CD14-positive monocyte (primary cell): Measurements from ENCODE around the gene RLF. TPM values are rescaled to one million over a fixed set of nuclear protein-coding genes. Genes with fewer than 3 reads are reported as not detected.

Source experiments
- DNase-seq, 3 donors: peaks; one replicate each; pipeline ENCODE4 v3.0.0-alpha.2; 2011 to 2022
- H2AFZ ChIP-seq: 2 replicates; pipeline ENCODE4 v1.6.0; 2012; ENCODE audit warnings: mild to moderate bottlenecking, low read depth, low read length, inconsistent platforms; ENCODE audit not compliant: insufficient read depth, poor library complexity, severe bottlenecking
- H3K27ac ChIP-seq, 2 donors: 1 replicate in 1 of 2; 2 replicates in 1 of 2; pipeline ENCODE4 v1.5.1; 2012 to 2013; ENCODE audit warnings: low read length in 2 of 2, control low read depth in 1 of 2, inconsistent platforms in 1 of 2, low read depth in 1 of 2, mild to moderate bottlenecking in 1 of 2
- H3K27me3 ChIP-seq, 2 donors: one replicate each; pipeline versions ENCODE4 v1.6.0 to v1.6.1; 2011 to 2013; ENCODE audit warnings: low read length in 2 of 2; ENCODE audit not compliant: control insufficient read depth in 2 of 2, insufficient read depth in 2 of 2
- H3K36me3 ChIP-seq, 2 donors: replicated peaks in 1 of 2; 1 replicate in 1 of 2; 2 replicates in 1 of 2; pipeline versions ENCODE4 v1.5.1 to v1.6.1; 2012 to 2013; ENCODE audit warnings: low read length in 2 of 2, control low read depth in 1 of 2, inconsistent platforms in 1 of 2, mild to moderate bottlenecking in 1 of 2; ENCODE audit not compliant: insufficient read depth in 2 of 2, control insufficient read depth in 1 of 2
- H3K4me1 ChIP-seq, 2 donors: 1 replicate in 1 of 2; 2 replicates in 1 of 2; pipeline versions ENCODE4 v1.5.1 to v1.6.1; 2012 to 2013; ENCODE audit warnings: low read length in 2 of 2, control low read depth in 1 of 2, inconsistent platforms in 1 of 2, mild to moderate bottlenecking in 1 of 2, moderate library complexity in 1 of 2; ENCODE audit not compliant: insufficient read depth in 2 of 2, control insufficient read depth in 1 of 2
- H3K4me2 ChIP-seq: replicated peaks from 2 replicates; pipeline ENCODE3; 2012; ENCODE audit warnings: low read length, moderate library complexity, mild to moderate bottlenecking; ENCODE audit not compliant: poor library complexity, severe bottlenecking; ENCODE audit errors: extremely low read depth
- H3K4me3 ChIP-seq, 3 experiments: fragments of 200-600 bp in 1 of 3; sonication (generic) in 1 of 3; replicated peaks in 1 of 3; 1 replicate in 2 of 3; 2 replicates in 1 of 3; pipeline ENCODE4 v1.5.1; 2011 to 2013; ENCODE audit warnings: low read length in 3 of 3, mild to moderate bottlenecking in 3 of 3, control low read depth in 2 of 3, low read depth in 2 of 3, inconsistent platforms in 1 of 3, moderate library complexity in 1 of 3
- H3K79me2 ChIP-seq: 2 replicates; pipeline ENCODE4 v1.6.0; 2012; ENCODE audit warnings: mild to moderate bottlenecking, control low read depth, inconsistent platforms, low read length, moderate library complexity; ENCODE audit not compliant: insufficient read depth
- H3K9ac ChIP-seq: 2 replicates; pipeline ENCODE4 v1.6.0; 2017; ENCODE audit warnings: low read length, mild to moderate bottlenecking; ENCODE audit not compliant: insufficient read depth, poor library complexity, severe bottlenecking
- H3K9me3 ChIP-seq, 2 donors: replicated peaks in 1 of 2; 1 replicate in 1 of 2; 2 replicates in 1 of 2; pipeline versions ENCODE4 v1.5.1 to v1.6.1; 2012 to 2013; ENCODE audit warnings: low read length in 2 of 2, control low read depth in 1 of 2; ENCODE audit not compliant: control insufficient read depth in 1 of 2, insufficient read depth in 1 of 2
- H4K20me1 ChIP-seq: 2 replicates; pipeline ENCODE4 v1.6.0; 2012; ENCODE audit warnings: mild to moderate bottlenecking, low read length, control low read depth, moderate library complexity; ENCODE audit not compliant: insufficient read depth
- H3K27ac Mint-ChIP-seq, 7 donors: one replicate each; pipeline ENCODE4 v1.8.0; 2020; ENCODE audit warnings: mild to moderate bottlenecking in 7 of 7, mixed read lengths in 7 of 7, moderate library complexity in 6 of 7, inconsistent platforms in 2 of 7
- H3K27me3 Mint-ChIP-seq, 3 donors: one replicate each; pipeline ENCODE4 v1.8.0; 2021 to 2022; ENCODE audit warnings: low read depth in 3 of 3, mild to moderate bottlenecking in 3 of 3, mixed read lengths in 3 of 3, moderate library complexity in 3 of 3, inconsistent platforms in 1 of 3
- H3K36me3 Mint-ChIP-seq, 2 donors: one replicate each; pipeline ENCODE4 v1.8.0; 2020; ENCODE audit warnings: mixed read lengths in 2 of 2, inconsistent platforms in 1 of 2, mild to moderate bottlenecking in 1 of 2
- H3K4me1 Mint-ChIP-seq: one replicate; pipeline ENCODE4 v1.8.0; 2020; ENCODE audit warnings: mild to moderate bottlenecking, mixed read lengths
- H3K4me3 Mint-ChIP-seq, 2 donors: one replicate each; pipeline ENCODE4 v1.8.0; 2020; ENCODE audit warnings: mild to moderate bottlenecking in 2 of 2, mixed read lengths in 2 of 2, moderate library complexity in 1 of 2
- H3K9me3 Mint-ChIP-seq, 7 donors: one replicate each; pipeline ENCODE4 v1.8.0; 2020 to 2022; ENCODE audit warnings: mixed read lengths in 7 of 7, mild to moderate bottlenecking in 6 of 7, moderate library complexity in 6 of 7, inconsistent platforms in 2 of 7
- WGBS: methylation state at CpG from one replicate; pipeline ENCODE4 v1.1.5; 2013; ENCODE audit warnings: missing lambda C conversion rate; ENCODE audit not compliant: insufficient coverage; 5-methylcytosine and 5-hydroxymethylcytosine counted together
- intact Hi-C, 2 donors: fragments of 100-400 bp; cut with micrococcal nuclease; formaldehyde crosslinking; loops; one replicate each; pipeline versions ENCODE4 v1.15.0 to v1.15.1; 2023
- polyA plus RNA-seq, 3 donors: library from polyadenylated mRNA; depleted of rRNA in 1 of 3; unstranded in 2 of 3; stranded (reverse) in 1 of 3; fragments of 300-500 nt in 2 of 3; fragments of >200 nt in 1 of 3; fragmentation: Illumina TruSeq in 2 of 3; gene quantifications; 1 replicate in 2 of 3; 2 replicates in 1 of 3; pipeline ENCODE4 v1.2.3, GENCODE V29; 2012 to 2021
- TF ChIP-seq, protein P1 (sequence below): fragments of 200-600 bp; IDR thresholded peaks from one replicate; pipeline ENCODE4 v1.8.0; 2022; ENCODE audit warnings: antibody characterized with exemption, mild to moderate bottlenecking

RLF gene
- polyA plus RNA-seq, 3 donors = 3.0 to 9.2 (median 6.2) TPM

DNA sequence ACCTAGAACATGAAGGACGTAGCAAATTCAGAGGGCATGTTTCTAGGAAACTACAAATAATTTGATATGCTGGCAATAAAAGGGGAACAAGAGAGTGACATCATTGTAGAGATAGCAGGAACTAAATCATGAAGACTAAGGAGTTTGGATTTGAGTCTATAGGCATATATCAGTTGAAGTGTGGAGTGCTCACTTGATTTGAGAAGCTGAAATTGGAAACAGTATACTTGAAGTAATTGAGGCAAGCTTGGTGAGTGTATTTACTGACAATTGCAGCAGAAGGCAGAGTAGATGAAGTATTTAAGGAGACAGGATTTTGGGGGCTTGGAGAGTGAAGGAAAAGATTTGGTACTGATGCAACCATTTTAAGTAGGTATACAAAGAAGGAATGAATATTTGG is 80.2 kb downstream of the RLF start:
- Histone ChIP-seq H3K4me1 (peaks cover 21 to 32% of the 10 kb centered on the region in 2 donors), H3K27ac (peak overlapping the region in 1 of 2 donors; percentile 69), H4K20me1 (no peaks in the 10 kb centered on the region), H3K27me3 (no peaks in the 10 kb centered on the region), H3K9me3 (no peaks in the 10 kb centered on the region), H3K4me2 (peak overlapping the region; percentile 34), H3K36me3 (peaks cover 25 to 32% of the 10 kb centered on the region in 2 donors), H3K4me3 (peak overlapping the region in 1 of 3 experiments; percentile 14), H3K79me2 (no peaks in the 10 kb centered on the region), H3K9ac (no peak overlapping the region), H2AFZ (no peak overlapping the region)
- TF ChIP-seq, protein P1, sequence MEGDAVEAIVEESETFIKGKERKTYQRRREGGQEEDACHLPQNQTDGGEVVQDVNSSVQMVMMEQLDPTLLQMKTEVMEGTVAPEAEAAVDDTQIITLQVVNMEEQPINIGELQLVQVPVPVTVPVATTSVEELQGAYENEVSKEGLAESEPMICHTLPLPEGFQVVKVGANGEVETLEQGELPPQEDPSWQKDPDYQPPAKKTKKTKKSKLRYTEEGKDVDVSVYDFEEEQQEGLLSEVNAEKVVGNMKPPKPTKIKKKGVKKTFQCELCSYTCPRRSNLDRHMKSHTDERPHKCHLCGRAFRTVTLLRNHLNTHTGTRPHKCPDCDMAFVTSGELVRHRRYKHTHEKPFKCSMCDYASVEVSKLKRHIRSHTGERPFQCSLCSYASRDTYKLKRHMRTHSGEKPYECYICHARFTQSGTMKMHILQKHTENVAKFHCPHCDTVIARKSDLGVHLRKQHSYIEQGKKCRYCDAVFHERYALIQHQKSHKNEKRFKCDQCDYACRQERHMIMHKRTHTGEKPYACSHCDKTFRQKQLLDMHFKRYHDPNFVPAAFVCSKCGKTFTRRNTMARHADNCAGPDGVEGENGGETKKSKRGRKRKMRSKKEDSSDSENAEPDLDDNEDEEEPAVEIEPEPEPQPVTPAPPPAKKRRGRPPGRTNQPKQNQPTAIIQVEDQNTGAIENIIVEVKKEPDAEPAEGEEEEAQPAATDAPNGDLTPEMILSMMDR = no peak
- H3K36me3 Mint-ChIP-seq = peaks cover 29 to 31% of the 10 kb centered on the region in 2 donors
- peak; percentile 11 to 36 (median 30) for DNase-seq
- intact Hi-C loops = loop anchor here in 1 of 2 donors (5.0 kb wide), 1 partner anchor 79 kb away; the partner anchor contains the start of gene RLF
- H3K4me3 Mint-ChIP-seq = peak overlapping the region; percentile 35 to 61
- H3K9me3 Mint-ChIP-seq = peaks cover 0 to 4% (median 2%) of the 10 kb centered on the region in 7 donors
- peak overlapping the region; percentile 73 to 95 (median 86) for H3K27ac Mint-ChIP-seq
- 75% methylated on average over 1 of the region's 1 CpG for WGBS
- peaks cover 2 to 7% (median 2%) of the 10 kb centered on the region in 3 donors for H3K27me3 Mint-ChIP-seq
- peaks cover 26% of the 10 kb centered on the region for H3K4me1 Mint-ChIP-seq

DNA sequence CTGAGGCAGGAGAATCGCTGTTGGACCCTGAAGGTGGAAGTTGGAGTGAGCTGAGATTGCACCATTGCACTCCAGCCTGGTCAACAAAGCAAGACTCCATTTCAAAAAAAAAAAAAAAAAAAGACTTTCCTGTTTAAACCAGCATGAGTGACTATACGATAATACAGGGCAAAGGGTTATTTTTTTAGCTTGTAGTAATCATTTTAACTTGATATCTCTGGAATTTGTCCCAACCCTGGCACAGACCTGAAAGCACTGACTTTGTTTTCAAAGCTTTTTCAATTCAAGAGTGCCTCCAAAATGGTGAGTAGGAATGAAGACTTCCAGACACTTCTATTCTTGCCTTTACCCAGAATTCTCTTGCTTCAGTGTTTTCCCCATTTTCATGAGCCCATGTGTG is 82.2 kb downstream of the RLF start:
- Histone ChIP-seq H3K79me2 (no peaks in the 10 kb centered on the region), H3K4me1 (peaks cover 21 to 32% of the 10 kb centered on the region in 2 donors), H3K36me3 (peaks cover 5 to 12% of the 10 kb centered on the region in 2 donors), H3K9ac (no peak overlapping the region), H2AFZ (no peak overlapping the region), H3K27ac (peak overlapping the region in 1 of 2 donors; percentile 43), H3K27me3 (no peaks in the 10 kb centered on the region), H3K9me3 (no peaks in the 10 kb centered on the region), H4K20me1 (no peaks in the 10 kb centered on the region), H3K4me3 (no peak overlapping the region), H3K4me2 (no peak overlapping the region)
- Mint-ChIP-seq H3K4me1 (peaks cover 27% of the 10 kb centered on the region), H3K9me3 (peaks cover 0 to 4% (median 2%) of the 10 kb centered on the region in 7 donors), H3K27ac (peak overlapping the region in 1 of 7 donors; percentile 77), H3K36me3 (peaks cover 9 to 14% of the 10 kb centered on the region in 2 donors), H3K27me3 (peaks cover 2 to 7% (median 3%) of the 10 kb centered on the region in 3 donors), H3K4me3 (no peak overlapping the region)
- peak in 1 of 3 donors; percentile 16 for DNase-seq
- no CpG with 5 or more reads among the region's 2 CpGs for WGBS
- TF ChIP-seq, protein P1 = no peak
- intact Hi-C loops = loop anchor here in 1 of 2 donors (2.0 to 5.0 kb wide), 2 partner anchors 13 to 81 kb away; partner anchors contain the start of gene RLF
